Left ventricle myocardium inferior (tissue), 1 donor: ENCODE measurements around the gene RAD51B. TPM values are rescaled to one million over a fixed set of nuclear protein-coding genes. Genes with fewer than 3 reads are reported as not detected.

ENCODE experiments used
- DNase-seq: peaks from one replicate; pipeline ENCODE4 v3.0.0-alpha.2; 2020
- H3K27ac ChIP-seq: fragments of 200-600 bp; replicated peaks from 2 replicates; pipeline ENCODE4 v1.8.0; 2021
- H3K27me3 ChIP-seq: fragments of 200-600 bp; 2 replicates; pipeline ENCODE4 v1.8.0; 2021; ENCODE audit warnings: low read depth
- H3K36me3 ChIP-seq: fragments of 200-600 bp; 2 replicates; pipeline ENCODE4 v1.8.0; 2021
- H3K4me1 ChIP-seq: fragments of 200-600 bp; 2 replicates; pipeline ENCODE4 v1.8.0; 2021
- H3K4me3 ChIP-seq: fragments of 200-600 bp; 2 replicates; pipeline ENCODE4 v1.8.0; 2021; ENCODE audit warnings: mild to moderate bottlenecking, moderate library complexity
- H3K9me3 ChIP-seq: fragments of 200-600 bp; replicated peaks from 2 replicates; pipeline ENCODE4 v1.8.0; 2021
- intact Hi-C: fragments of 100-400 bp; cut with micrococcal nuclease; formaldehyde crosslinking; loops from one replicate; pipeline ENCODE4 v1.11.0; 2022
- total RNA-seq: library from RNA; stranded (reverse); fragmentation: NEBNext Ultra II Directional; extraction: Animal tissue kit (Norgen Biotek cat#: 25700); gene quantifications from one replicate; pipeline ENCODE4 v1.2.1, GENCODE V29; 2021
- TF ChIP-seq, protein P1 (sequence below): fragments of 200-600 bp; IDR thresholded peaks from 2 replicates; pipeline ENCODE4 v1.8.0; 2021; ENCODE audit warnings: antibody characterized with exemption, mild to moderate bottlenecking, borderline replicate concordance
- donor health status: DM: no; HTN: yes; CAD: no; lungs with severe emphysema.

The RAD51B gene
- total RNA-seq, 1 donor from 2014 or later = 2.4 TPM

DNA sequence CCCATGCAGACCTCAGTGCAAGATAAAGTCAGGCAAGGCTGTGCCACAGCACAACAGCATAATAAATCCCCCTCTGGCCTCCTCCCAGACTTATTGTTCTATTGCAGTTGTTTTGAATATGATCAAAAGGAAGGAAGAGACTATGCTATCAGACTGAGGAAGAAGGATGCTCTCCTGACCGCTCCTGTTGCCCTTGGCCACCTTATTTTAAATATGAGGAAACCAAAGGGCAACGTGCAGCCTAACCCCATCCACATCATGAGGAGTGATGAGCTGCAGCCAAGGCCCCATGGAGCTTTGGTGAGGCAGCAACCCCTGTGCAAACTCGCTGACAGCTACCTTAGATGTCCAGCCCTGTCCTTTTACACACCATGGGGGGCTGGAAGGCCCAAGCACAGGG lies 681.6 kb downstream of the RAD51B start:
- no peaks in the 10 kb centered on the region for H3K36me3 ChIP-seq
- H3K27ac ChIP-seq = no peak overlapping the region
- no peak overlapping the region for H3K4me3 ChIP-seq
- H3K9me3 ChIP-seq = no peaks in the 10 kb centered on the region
- TF ChIP-seq, protein P1, sequence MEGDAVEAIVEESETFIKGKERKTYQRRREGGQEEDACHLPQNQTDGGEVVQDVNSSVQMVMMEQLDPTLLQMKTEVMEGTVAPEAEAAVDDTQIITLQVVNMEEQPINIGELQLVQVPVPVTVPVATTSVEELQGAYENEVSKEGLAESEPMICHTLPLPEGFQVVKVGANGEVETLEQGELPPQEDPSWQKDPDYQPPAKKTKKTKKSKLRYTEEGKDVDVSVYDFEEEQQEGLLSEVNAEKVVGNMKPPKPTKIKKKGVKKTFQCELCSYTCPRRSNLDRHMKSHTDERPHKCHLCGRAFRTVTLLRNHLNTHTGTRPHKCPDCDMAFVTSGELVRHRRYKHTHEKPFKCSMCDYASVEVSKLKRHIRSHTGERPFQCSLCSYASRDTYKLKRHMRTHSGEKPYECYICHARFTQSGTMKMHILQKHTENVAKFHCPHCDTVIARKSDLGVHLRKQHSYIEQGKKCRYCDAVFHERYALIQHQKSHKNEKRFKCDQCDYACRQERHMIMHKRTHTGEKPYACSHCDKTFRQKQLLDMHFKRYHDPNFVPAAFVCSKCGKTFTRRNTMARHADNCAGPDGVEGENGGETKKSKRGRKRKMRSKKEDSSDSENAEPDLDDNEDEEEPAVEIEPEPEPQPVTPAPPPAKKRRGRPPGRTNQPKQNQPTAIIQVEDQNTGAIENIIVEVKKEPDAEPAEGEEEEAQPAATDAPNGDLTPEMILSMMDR = no peak
- intact Hi-C loops = no loop called here
- H3K4me1 ChIP-seq = peaks cover 26% of the 10 kb centered on the region
- DNase-seq = no peak
- no peaks in the 10 kb centered on the region for H3K27me3 ChIP-seq

- Histone ChIP-seq H3K9me3 (no peaks in the 10 kb centered on the region), H3K36me3 (no peaks in the 10 kb centered on the region), H3K4me3 (no peak overlapping the region), H3K27me3 (no peaks in the 10 kb centered on the region), H3K27ac (no peak overlapping the region), H3K4me1 (peaks cover 31% of the 10 kb centered on the region)
- intact Hi-C loops = no loop called here
- DNase-seq = peak; percentile 62
- TF ChIP-seq, protein P1 = no peak
Measured at GRCh38 chr14:68501614-68502052, 682.1 kb downstream of the RAD51B start.

GRCh38 chr14:68502230-68502629 lies 682.7 kb downstream of the RAD51B start:
- peaks cover 32% of the 10 kb centered on the region for H3K4me1 ChIP-seq
- intact Hi-C loops = no loop called here
- H3K27me3 ChIP-seq = no peaks in the 10 kb centered on the region
- H3K27ac ChIP-seq = no peak overlapping the region
- H3K36me3 ChIP-seq = no peaks in the 10 kb centered on the region
- DNase-seq = no peak
- TF ChIP-seq, protein P1 = no peak
- H3K9me3 ChIP-seq = no peaks in the 10 kb centered on the region
- no peak overlapping the region for H3K4me3 ChIP-seq

DNA sequence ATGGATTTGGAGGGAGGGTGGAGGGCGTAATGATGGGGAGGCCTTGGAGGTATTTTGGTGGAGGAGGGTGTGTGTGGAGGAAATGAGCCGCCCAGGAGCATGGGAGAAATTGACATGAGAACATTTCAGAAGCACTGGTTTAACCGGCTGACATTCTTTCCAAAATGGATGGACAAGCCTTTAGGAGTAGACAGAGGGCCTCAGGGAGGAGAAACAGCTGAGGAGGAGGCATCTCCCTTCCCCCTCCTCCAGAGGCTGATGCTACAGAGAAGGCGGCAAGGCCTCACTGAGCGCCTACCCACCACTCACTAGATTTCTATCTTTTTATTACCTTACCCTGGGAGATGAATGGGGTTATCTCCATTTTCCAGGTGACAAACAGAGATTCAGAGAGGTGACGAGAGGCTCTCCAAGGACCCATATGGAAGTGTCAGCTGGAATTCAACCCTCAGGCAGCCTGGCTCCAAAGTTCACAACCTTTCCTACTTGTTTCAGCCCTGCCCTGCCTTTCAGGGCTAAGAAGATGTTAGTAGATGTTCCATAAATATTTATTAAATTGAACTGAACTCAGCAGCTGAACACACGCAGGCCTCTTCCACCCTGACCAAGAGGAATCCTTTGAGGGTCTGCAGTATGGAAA lies 683.7 kb downstream of the RAD51B start:
- intact Hi-C loops = no loop called here
- Histone ChIP-seq H3K27me3 (no peaks in the 10 kb centered on the region), H3K36me3 (no peaks in the 10 kb centered on the region), H3K9me3 (no peaks in the 10 kb centered on the region), H3K4me3 (no peak overlapping the region), H3K4me1 (peaks cover 32% of the 10 kb centered on the region), H3K27ac (no peak overlapping the region)
- TF ChIP-seq, protein P1 = no peak
- no peak for DNase-seq

DNA sequence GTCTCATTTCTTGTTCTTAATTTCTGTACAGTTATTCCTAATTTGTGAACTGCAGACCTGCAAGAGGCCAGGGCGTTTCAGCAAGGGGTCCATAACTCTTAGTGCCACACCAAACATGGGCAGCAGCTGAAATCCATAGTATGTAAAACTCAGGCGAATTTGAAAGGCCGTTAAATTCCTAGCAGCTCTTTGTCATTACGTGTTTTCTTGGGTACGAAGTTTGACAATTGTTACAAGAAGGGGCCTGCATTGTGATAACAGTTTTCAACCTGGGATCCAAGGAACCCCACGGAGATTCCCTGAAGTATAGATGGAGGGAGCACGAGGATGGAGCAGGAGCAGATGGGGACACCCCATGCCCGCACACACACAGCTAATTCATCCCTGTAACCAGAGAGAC lies 685.3 kb downstream of the RAD51B start:
- TF ChIP-seq, protein P1 = no peak
- Histone ChIP-seq H3K36me3 (no peaks in the 10 kb centered on the region), H3K27ac (no peak overlapping the region), H3K27me3 (no peaks in the 10 kb centered on the region), H3K4me1 (peaks cover 37% of the 10 kb centered on the region), H3K9me3 (no peaks in the 10 kb centered on the region), H3K4me3 (no peak overlapping the region)
- intact Hi-C loops = no loop called here
- no peak for DNase-seq
